NCI-H82 (cell line): ENCODE measurements around the gene CAPN3.
"Not testable (repeated sequence)": the region's sequence is repeated elsewhere in the genome, so short reads cannot be mapped to it uniquely, and the experiment has no call there.

Experiments
- DNase-seq: peaks from one replicate; lab custom pipeline; 2025; lab: John Stamatoyannopoulos, UW

The CAPN3 gene

GRCh38 chr15:42359249-42359648, at the start of gene CAPN3:
Gene CAPN3, plus strand, starts transcription at chr15:42359501. Its CDS starts 305 bp downstream, at chr15:42359806.
- DNase-seq = no peak

- peak; percentile 29 for DNase-seq
Observed at GRCh38 chr15:42313463-42313862, 45.8 kb upstream of the CAPN3 start.

- DNase-seq = peak; percentile 10
Observed at GRCh38 chr15:42314818-42315217, 44.5 kb upstream of the CAPN3 start.

- peak; percentile 98 for DNase-seq
Observed at GRCh38 chr15:42315521-42315920, 43.8 kb upstream of the CAPN3 start.

GRCh38 chr15:42316282-42316805, 43.0 kb upstream of the CAPN3 start:
- not testable (repeated sequence) for DNase-seq

GRCh38 chr15:42319206-42319605, 40.1 kb upstream of the CAPN3 start:
- no peak for DNase-seq

GRCh38 chr15:42324308-42324707, 35.0 kb upstream of the CAPN3 start:
- DNase-seq = no peak

- DNase-seq = no peak
Observed at GRCh38 chr15:42329161-42329560, 30.1 kb upstream of the CAPN3 start.

- DNase-seq = no peak
Observed at GRCh38 chr15:42329992-42330391, 29.3 kb upstream of the CAPN3 start.

- DNase-seq = no peak
Observed at GRCh38 chr15:42331235-42331634, 28.1 kb upstream of the CAPN3 start.

GRCh38 chr15:42332331-42332730, 27.0 kb upstream of the CAPN3 start:
- no peak for DNase-seq

- no peak for DNase-seq
Observed at GRCh38 chr15:42335074-42335473, 24.2 kb upstream of the CAPN3 start.

- not testable (repeated sequence) for DNase-seq
Observed at GRCh38 chr15:42336650-42337049, 22.7 kb upstream of the CAPN3 start.

- not testable (repeated sequence) for DNase-seq
Observed at GRCh38 chr15:42337104-42337503, 22.2 kb upstream of the CAPN3 start.

GRCh38 chr15:42338500-42338899, 20.8 kb upstream of the CAPN3 start:
- DNase-seq = no peak

- DNase-seq = no peak
Observed at GRCh38 chr15:42343596-42344232, 15.6 kb upstream of the CAPN3 start.

- DNase-seq = no peak
Observed at GRCh38 chr15:42344763-42345162, 14.5 kb upstream of the CAPN3 start.

GRCh38 chr15:42345504-42345903, 13.8 kb upstream of the CAPN3 start:
- DNase-seq = no peak

GRCh38 chr15:42348083-42348482, 11.2 kb upstream of the CAPN3 start:
- no peak for DNase-seq

GRCh38 chr15:42349186-42349585, 10.1 kb upstream of the CAPN3 start:
- no peak for DNase-seq

GRCh38 chr15:42352401-42352800, 6.9 kb upstream of the CAPN3 start:
- no peak for DNase-seq

GRCh38 chr15:42353061-42353460, 6.2 kb upstream of the CAPN3 start:
- no peak for DNase-seq

GRCh38 chr15:42354824-42355223, 4.5 kb upstream of the CAPN3 start:
- DNase-seq = peak; percentile 44

GRCh38 chr15:42355291-42355690, 4.0 kb upstream of the CAPN3 start:
- DNase-seq = peak; percentile 31
